ENCODE measurements around the gene TMEM50A.
"Not testable (repeated sequence)": the region's sequence is repeated elsewhere in the genome, so short reads cannot be mapped to it uniquely, and the experiment has no call there.

The TMEM50A gene

GRCh38 chr1:25389721-25390120 lies 51.6 kb downstream of the TMEM50A start:
- DNase-seq = not testable (repeated sequence)

- peak; percentile 12 for DNase-seq
These were observed 54.7 kb downstream of the TMEM50A start for GRCh38 chr1:25392841-25393240.

GRCh38 chr1:25397549-25397948 lies 59.4 kb downstream of the TMEM50A start:
- not testable (repeated sequence) for DNase-seq

- not testable (repeated sequence) for DNase-seq
These were observed 59.9 kb downstream of the TMEM50A start for GRCh38 chr1:25398079-25398478.

GRCh38 chr1:25402947-25403803 lies 65.0 kb downstream of the TMEM50A start:
- DNase-seq = not testable (repeated sequence)

GRCh38 chr1:25405731-25406305 lies 67.7 kb downstream of the TMEM50A start:
- DNase-seq = not testable (repeated sequence)

GRCh38 chr1:25409641-25410427 lies 71.7 kb downstream of the TMEM50A start:
- DNase-seq = peak; percentile 64

Measured in hematopoietic multipotent progenitor cell treated with erythropoietin and hydrocortisone succinate and interleukin-3 and kit ligand, for 8 days (in vitro differentiated cells).